Astrocyte (in vitro differentiated cells and primary cell): Measurements from ENCODE around the gene RAD17. TPM values are rescaled to one million over a fixed set of nuclear protein-coding genes. Genes with fewer than 3 reads are reported as not detected.

Experiments
- DNase-seq: peaks from one replicate; pipeline ENCODE4 v3.0.0-alpha.2; 2010; ENCODE audit warnings: low read depth
- FAIRE-seq: peaks from 2 replicates; lab custom pipeline; 2011; peaks lifted over from hg19 to GRCh38; lab: Jason Lieb, UNC
- H2AFZ ChIP-seq: 2 replicates; pipeline ENCODE4 v1.6.0; 2012; ENCODE audit warnings: low read depth, low read length, inconsistent platforms
- H3K27ac ChIP-seq: 2 replicates; pipeline ENCODE4 v1.5.1; 2011; ENCODE audit warnings: low read depth, low read length, inconsistent platforms
- H3K27me3 ChIP-seq: 2 replicates; pipeline ENCODE4 v1.6.0; 2011; ENCODE audit warnings: low read length, inconsistent platforms; ENCODE audit not compliant: insufficient read depth
- H3K36me3 ChIP-seq: 2 replicates; pipeline ENCODE4 v1.5.1; 2011; ENCODE audit warnings: low read length, inconsistent platforms; ENCODE audit not compliant: insufficient read depth
- H3K4me1 ChIP-seq: 2 replicates; pipeline ENCODE4 v1.5.1; 2011; ENCODE audit warnings: low read length, inconsistent platforms; ENCODE audit not compliant: insufficient read depth
- H3K4me2 ChIP-seq: 2 replicates; pipeline ENCODE4 v1.6.0; 2012; ENCODE audit warnings: low read length, inconsistent platforms
- H3K4me3 ChIP-seq: 2 replicates; pipeline ENCODE4 v1.5.1; 2011; ENCODE audit warnings: low read depth, mild to moderate bottlenecking, low read length, inconsistent platforms; ENCODE audit not compliant: insufficient read depth
- H3K79me2 ChIP-seq: 2 replicates; pipeline ENCODE4 v1.6.0; 2012; ENCODE audit warnings: mild to moderate bottlenecking, low read length, inconsistent platforms; ENCODE audit not compliant: insufficient read depth
- H3K9ac ChIP-seq: 2 replicates; pipeline ENCODE4 v1.6.0; 2012; ENCODE audit warnings: mild to moderate bottlenecking, low read length, inconsistent platforms
- H3K9me3 ChIP-seq: 2 replicates; pipeline ENCODE4 v1.5.1; 2012; ENCODE audit warnings: low read depth, mild to moderate bottlenecking, low read length, inconsistent platforms; ENCODE audit not compliant: insufficient read depth
- H4K20me1 ChIP-seq: 2 replicates; pipeline ENCODE4 v1.6.0; 2012; ENCODE audit warnings: low read length, inconsistent platforms; ENCODE audit not compliant: insufficient read depth
- H3K27ac Mint-ChIP-seq: one replicate; pipeline ENCODE4 v1.8.0; 2021; ENCODE audit warnings: mild to moderate bottlenecking, mixed read lengths; ENCODE audit not compliant: unreplicated experiment
- H3K27me3 Mint-ChIP-seq: one replicate; pipeline ENCODE4 v1.8.0; 2021; ENCODE audit warnings: low read depth, mixed read lengths; ENCODE audit not compliant: unreplicated experiment
- H3K36me3 Mint-ChIP-seq: one replicate; pipeline ENCODE4 v1.8.0; 2021; ENCODE audit warnings: low read depth, mixed read lengths; ENCODE audit not compliant: unreplicated experiment
- H3K4me1 Mint-ChIP-seq: one replicate; pipeline ENCODE4 v1.8.0; 2021; ENCODE audit warnings: low read depth, mixed read lengths; ENCODE audit not compliant: unreplicated experiment
- H3K4me3 Mint-ChIP-seq: one replicate; pipeline ENCODE4 v1.8.0; 2021; ENCODE audit warnings: mild to moderate bottlenecking, moderate library complexity, mixed read lengths; ENCODE audit not compliant: unreplicated experiment
- H3K9me3 Mint-ChIP-seq: one replicate; pipeline ENCODE4 v1.8.0; 2021; ENCODE audit warnings: mild to moderate bottlenecking, mixed read lengths; ENCODE audit not compliant: unreplicated experiment
- CTCF ChIP-seq: IDR thresholded peaks from 2 replicates; pipeline ENCODE4 v1.5.1; 2011; ENCODE audit warnings: low read depth, mild to moderate bottlenecking, inconsistent platforms, low read length, moderate library complexity; ENCODE audit not compliant: insufficient read depth
- EZH2 ChIP-seq: IDR thresholded peaks from 2 replicates; pipeline ENCODE4 v1.6.1; 2012; ENCODE audit warnings: mild to moderate bottlenecking, low read length, inconsistent platforms; ENCODE audit not compliant: insufficient read depth
- total RNA-seq: library from RNA; stranded (reverse); gene quantifications from 2 replicates; pipeline ENCODE4 v1.2.1, GENCODE V29; 2021

RAD17 gene
- total RNA-seq, 1 donor from 2014 or later: 24.1 TPM

GRCh38 chr5:69416180-69416579, 46.6 kb downstream of the RAD17 start:
- Histone ChIP-seq H3K79me2 (no peaks in the 10 kb centered on the region), H2AFZ (no peak overlapping the region), H3K4me2 (no peak overlapping the region), H3K9ac (no peak overlapping the region), H3K27ac (no peak overlapping the region), H3K9me3 (no peaks in the 10 kb centered on the region), H3K4me3 (no peak overlapping the region), H3K4me1 (no peaks in the 10 kb centered on the region), H3K27me3 (no peaks in the 10 kb centered on the region), H4K20me1 (no peaks in the 10 kb centered on the region), H3K36me3 (peaks cover 2% of the 10 kb centered on the region)
- TF ChIP-seq CTCF (no peak), EZH2 (no peak)
- Mint-ChIP-seq H3K27me3 (peaks cover 5% of the 10 kb centered on the region), H3K36me3 (peaks cover 13% of the 10 kb centered on the region), H3K27ac (no peak overlapping the region), H3K4me3 (peak overlapping the region; percentile 90), H3K4me1 (no peaks in the 10 kb centered on the region), H3K9me3 (peaks cover 4% of the 10 kb centered on the region)
- DNase-seq (no peak), FAIRE-seq (no peak)

- Histone ChIP-seq H3K4me1 (no peaks in the 10 kb centered on the region), H3K9ac (no peak overlapping the region), H3K9me3 (no peaks in the 10 kb centered on the region), H2AFZ (no peak overlapping the region), H3K4me3 (no peak overlapping the region), H3K4me2 (no peak overlapping the region), H3K27ac (no peak overlapping the region), H3K79me2 (no peaks in the 10 kb centered on the region), H3K27me3 (no peaks in the 10 kb centered on the region), H3K36me3 (no peaks in the 10 kb centered on the region), H4K20me1 (no peaks in the 10 kb centered on the region)
- no peak for TF ChIP-seq CTCF
- no peak for TF ChIP-seq EZH2
- no peak for FAIRE-seq
- Mint-ChIP-seq H3K36me3 (peaks cover 8% of the 10 kb centered on the region), H3K9me3 (peaks cover 4% of the 10 kb centered on the region), H3K27ac (no peak overlapping the region), H3K4me1 (no peaks in the 10 kb centered on the region), H3K27me3 (peaks cover 5% of the 10 kb centered on the region), H3K4me3 (peak overlapping the region; percentile 90)
- DNase-seq: no peak
Observed at GRCh38 chr5:69416699-69417098, 47.1 kb downstream of the RAD17 start.

- Histone ChIP-seq H3K4me3 (no peak overlapping the region), H3K36me3 (no peaks in the 10 kb centered on the region), H3K27ac (no peak overlapping the region), H3K27me3 (no peaks in the 10 kb centered on the region), H4K20me1 (no peaks in the 10 kb centered on the region), H3K9ac (no peak overlapping the region), H3K4me1 (no peaks in the 10 kb centered on the region), H2AFZ (no peak overlapping the region), H3K79me2 (no peaks in the 10 kb centered on the region), H3K9me3 (no peaks in the 10 kb centered on the region), H3K4me2 (no peak overlapping the region)
- no peak for DNase-seq
- Mint-ChIP-seq H3K36me3 (peaks cover 10% of the 10 kb centered on the region), H3K27me3 (peaks cover 5% of the 10 kb centered on the region), H3K27ac (no peak overlapping the region), H3K9me3 (peaks cover 6% of the 10 kb centered on the region), H3K4me1 (no peaks in the 10 kb centered on the region), H3K4me3 (no peak overlapping the region)
- FAIRE-seq: no peak
- TF ChIP-seq EZH2: no peak
- no peak for TF ChIP-seq CTCF
Observed at GRCh38 chr5:69418554-69418953, 48.9 kb downstream of the RAD17 start.
